ENCODE measurements around the gene TYK2.

DNA sequence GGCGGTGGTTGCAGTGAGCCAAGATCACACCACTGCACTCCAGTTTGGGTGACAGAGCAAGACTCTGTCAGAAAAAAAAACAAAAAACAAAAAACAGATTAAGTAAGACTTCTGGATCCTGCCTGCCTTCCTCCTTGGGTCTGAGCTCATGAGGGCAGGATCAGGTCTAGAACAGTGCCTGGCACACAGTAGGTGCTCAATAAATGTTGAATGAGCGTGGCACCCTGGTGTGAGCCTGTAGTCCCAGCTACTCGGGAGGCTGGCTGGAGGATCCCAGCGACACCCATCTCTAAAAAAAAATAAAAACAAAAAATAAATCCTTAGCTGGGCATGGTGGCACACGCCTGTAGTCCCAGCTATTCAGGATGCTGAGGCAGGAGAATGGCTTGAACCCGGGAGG is 25.8 kb upstream of the TYK2 start:
- TF ChIP-seq, protein P1, sequence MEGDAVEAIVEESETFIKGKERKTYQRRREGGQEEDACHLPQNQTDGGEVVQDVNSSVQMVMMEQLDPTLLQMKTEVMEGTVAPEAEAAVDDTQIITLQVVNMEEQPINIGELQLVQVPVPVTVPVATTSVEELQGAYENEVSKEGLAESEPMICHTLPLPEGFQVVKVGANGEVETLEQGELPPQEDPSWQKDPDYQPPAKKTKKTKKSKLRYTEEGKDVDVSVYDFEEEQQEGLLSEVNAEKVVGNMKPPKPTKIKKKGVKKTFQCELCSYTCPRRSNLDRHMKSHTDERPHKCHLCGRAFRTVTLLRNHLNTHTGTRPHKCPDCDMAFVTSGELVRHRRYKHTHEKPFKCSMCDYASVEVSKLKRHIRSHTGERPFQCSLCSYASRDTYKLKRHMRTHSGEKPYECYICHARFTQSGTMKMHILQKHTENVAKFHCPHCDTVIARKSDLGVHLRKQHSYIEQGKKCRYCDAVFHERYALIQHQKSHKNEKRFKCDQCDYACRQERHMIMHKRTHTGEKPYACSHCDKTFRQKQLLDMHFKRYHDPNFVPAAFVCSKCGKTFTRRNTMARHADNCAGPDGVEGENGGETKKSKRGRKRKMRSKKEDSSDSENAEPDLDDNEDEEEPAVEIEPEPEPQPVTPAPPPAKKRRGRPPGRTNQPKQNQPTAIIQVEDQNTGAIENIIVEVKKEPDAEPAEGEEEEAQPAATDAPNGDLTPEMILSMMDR (IDR thresholded peaks at IDR 0.05; ENCODE audit: low read depth, low read length, missing input control), result no peak
- TF ChIP-seq, protein P2, sequence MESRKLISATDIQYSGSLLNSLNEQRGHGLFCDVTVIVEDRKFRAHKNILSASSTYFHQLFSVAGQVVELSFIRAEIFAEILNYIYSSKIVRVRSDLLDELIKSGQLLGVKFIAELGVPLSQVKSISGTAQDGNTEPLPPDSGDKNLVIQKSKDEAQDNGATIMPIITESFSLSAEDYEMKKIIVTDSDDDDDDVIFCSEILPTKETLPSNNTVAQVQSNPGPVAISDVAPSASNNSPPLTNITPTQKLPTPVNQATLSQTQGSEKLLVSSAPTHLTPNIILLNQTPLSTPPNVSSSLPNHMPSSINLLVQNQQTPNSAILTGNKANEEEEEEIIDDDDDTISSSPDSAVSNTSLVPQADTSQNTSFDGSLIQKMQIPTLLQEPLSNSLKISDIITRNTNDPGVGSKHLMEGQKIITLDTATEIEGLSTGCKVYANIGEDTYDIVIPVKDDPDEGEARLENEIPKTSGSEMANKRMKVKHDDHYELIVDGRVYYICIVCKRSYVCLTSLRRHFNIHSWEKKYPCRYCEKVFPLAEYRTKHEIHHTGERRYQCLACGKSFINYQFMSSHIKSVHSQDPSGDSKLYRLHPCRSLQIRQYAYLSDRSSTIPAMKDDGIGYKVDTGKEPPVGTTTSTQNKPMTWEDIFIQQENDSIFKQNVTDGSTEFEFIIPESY (IDR thresholded peaks at IDR 0.05), result no peak
- TF ChIP-seq JUND (IDR thresholded peaks at IDR 0.05) (no peak), SP1 (IDR thresholded peaks at IDR 0.05) (no peak), YY1 (IDR thresholded peaks at IDR 0.05) (no peak), FOXA2 (IDR thresholded peaks at IDR 0.05) (no peak), EGR1 (IDR thresholded peaks at IDR 0.05; ENCODE audit: low read depth in 2 of 2) (no peak), TAF1 (conservative IDR thresholded peaks at IDR 0.05) (no peak), HNF4G (IDR thresholded peaks at IDR 0.05) (no peak), HNF4A (conservative IDR thresholded peaks at IDR 0.05) (no peak)
- TF ChIP-seq, protein P3, sequence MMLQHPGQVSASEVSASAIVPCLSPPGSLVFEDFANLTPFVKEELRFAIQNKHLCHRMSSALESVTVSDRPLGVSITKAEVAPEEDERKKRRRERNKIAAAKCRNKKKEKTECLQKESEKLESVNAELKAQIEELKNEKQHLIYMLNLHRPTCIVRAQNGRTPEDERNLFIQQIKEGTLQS (IDR thresholded peaks at IDR 0.05), result no peak
- TF ChIP-seq, protein P4, sequence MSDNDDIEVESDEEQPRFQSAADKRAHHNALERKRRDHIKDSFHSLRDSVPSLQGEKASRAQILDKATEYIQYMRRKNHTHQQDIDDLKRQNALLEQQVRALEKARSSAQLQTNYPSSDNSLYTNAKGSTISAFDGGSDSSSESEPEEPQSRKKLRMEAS (IDR thresholded peaks at IDR 0.05), result no peak
- TF ChIP-seq, protein P5, sequence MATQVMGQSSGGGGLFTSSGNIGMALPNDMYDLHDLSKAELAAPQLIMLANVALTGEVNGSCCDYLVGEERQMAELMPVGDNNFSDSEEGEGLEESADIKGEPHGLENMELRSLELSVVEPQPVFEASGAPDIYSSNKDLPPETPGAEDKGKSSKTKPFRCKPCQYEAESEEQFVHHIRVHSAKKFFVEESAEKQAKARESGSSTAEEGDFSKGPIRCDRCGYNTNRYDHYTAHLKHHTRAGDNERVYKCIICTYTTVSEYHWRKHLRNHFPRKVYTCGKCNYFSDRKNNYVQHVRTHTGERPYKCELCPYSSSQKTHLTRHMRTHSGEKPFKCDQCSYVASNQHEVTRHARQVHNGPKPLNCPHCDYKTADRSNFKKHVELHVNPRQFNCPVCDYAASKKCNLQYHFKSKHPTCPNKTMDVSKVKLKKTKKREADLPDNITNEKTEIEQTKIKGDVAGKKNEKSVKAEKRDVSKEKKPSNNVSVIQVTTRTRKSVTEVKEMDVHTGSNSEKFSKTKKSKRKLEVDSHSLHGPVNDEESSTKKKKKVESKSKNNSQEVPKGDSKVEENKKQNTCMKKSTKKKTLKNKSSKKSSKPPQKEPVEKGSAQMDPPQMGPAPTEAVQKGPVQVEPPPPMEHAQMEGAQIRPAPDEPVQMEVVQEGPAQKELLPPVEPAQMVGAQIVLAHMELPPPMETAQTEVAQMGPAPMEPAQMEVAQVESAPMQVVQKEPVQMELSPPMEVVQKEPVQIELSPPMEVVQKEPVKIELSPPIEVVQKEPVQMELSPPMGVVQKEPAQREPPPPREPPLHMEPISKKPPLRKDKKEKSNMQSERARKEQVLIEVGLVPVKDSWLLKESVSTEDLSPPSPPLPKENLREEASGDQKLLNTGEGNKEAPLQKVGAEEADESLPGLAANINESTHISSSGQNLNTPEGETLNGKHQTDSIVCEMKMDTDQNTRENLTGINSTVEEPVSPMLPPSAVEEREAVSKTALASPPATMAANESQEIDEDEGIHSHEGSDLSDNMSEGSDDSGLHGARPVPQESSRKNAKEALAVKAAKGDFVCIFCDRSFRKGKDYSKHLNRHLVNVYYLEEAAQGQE (IDR thresholded peaks at IDR 0.05), result no peak

Measured in liver (tissue), 3 donors.